Activated T-cell treated with anti-CD3 and anti-CD28 coated beads, Interleukin-2, amount 50 U/mL, for 48 hours (primary cell): ENCODE measurements around the gene TET2.

Experiments used
- DNase-seq, 2 experiments: peaks; one replicate each; pipeline ENCODE4 v3.0.0-alpha.2; 2020

The TET2 gene

GRCh38 chr4:105146276-105147015 is at the start of gene TET2:
Gene TET2, plus strand, starts transcription at chr4:105146876. Its CDS starts 87,067 bp downstream, at chr4:105233943.
- peak; percentile 86 to 87 for DNase-seq

DNA sequence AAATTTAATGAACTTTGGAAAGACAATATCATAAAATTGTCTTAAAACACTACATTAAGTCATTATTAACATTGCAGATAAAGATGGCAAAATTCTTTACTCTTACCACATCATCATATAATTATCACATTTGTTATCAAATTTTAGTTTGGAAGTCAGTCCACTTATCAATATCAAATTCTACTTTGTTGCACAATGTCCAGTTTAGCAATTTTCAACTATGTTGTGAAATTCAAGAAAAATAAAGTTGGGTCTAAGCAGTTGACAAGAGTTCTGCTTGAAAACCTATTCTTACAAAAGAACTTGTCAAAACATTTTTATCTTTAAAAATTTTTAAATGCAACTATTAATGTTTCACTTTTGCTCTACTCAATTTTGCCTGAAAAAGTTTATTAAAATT is 44.7 kb upstream of the TET2 start:
- no peak for DNase-seq

DNA sequence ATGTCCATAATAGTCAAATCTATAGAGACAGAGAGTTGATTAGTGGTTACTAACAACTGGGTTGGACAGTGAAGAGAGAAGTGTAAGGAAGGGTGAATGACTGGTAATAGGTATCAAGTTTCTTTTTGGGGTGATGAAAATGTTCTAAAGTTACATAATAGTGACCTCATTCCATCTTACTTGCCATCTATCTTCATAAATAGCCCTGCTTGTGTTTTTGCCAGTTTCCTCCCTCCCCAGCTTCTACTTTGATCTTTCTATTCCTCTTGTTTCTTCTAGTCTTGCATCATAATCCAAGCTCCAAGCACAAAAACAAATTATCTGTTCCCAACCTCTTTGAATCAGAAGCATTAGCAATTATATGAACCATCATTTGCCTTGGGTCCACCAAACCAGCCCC is 40.2 kb upstream of the TET2 start:
- no peak for DNase-seq

GRCh38 chr4:105107095-105107856 is 39.4 kb upstream of the TET2 start:
- no peak for DNase-seq

- no peak for DNase-seq
These were observed 37.7 kb upstream of the TET2 start for GRCh38 chr4:105108971-105109370.

GRCh38 chr4:105112274-105112673 is 34.4 kb upstream of the TET2 start:
- DNase-seq = no peak

- no peak for DNase-seq
These were observed 32.9 kb upstream of the TET2 start for GRCh38 chr4:105113800-105114199.

DNA sequence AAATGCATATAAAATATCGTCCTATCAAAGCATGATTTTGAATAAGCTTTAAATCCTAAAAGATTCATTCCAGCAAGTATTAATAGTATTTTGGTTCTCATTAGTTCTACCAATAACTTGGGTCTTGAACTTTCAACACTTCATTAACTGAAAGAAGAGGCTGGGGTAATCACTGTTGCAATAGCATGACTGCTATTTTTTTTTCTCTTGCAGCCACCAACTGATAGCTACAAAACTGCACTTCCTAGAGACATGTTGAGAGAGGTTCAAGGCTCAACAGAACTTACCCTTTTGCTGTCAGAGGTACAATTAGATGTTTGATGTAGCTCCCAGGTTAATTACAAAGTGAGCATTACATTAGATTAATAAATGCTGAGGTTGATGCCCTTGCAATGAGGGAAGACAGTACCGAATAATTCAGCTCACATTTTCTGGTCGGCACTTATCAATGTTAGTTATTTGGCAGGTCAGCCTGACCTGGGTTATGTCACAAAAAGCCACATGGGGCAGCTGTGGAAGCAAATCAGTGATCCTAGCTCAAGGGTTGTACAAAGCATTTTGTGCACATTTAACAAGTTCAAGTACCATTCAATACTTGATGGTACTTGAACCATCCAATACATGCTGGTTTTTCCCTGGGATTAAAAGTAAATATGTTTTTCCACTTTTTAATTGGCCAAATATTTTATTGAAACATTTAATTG is 29.9 kb upstream of the TET2 start:
- no peak for DNase-seq

GRCh38 chr4:105119356-105119755 is 27.3 kb upstream of the TET2 start:
- no peak for DNase-seq

- no peak for DNase-seq
These were observed 26.1 kb upstream of the TET2 start for GRCh38 chr4:105120626-105121025.

DNA sequence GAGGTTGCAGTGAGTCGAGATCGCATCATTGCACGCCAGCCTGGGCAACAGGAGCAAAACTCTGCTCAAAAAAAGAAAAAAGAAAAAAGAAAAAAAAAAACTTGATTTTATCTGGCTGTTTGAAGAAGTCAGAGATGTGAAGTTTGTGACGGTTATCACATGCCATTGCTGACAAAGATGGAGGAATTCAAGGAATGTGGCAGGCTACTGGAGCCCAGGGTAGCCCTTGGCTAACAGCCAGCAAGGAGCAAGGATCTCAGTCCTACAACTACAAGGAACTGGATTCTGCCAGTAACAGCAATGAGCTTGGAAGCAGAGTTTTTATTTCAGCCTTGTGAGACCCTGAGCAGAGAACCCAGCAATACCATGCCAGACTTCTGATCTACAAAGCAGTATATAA is 24.3 kb upstream of the TET2 start:
- no peak for DNase-seq

DNA sequence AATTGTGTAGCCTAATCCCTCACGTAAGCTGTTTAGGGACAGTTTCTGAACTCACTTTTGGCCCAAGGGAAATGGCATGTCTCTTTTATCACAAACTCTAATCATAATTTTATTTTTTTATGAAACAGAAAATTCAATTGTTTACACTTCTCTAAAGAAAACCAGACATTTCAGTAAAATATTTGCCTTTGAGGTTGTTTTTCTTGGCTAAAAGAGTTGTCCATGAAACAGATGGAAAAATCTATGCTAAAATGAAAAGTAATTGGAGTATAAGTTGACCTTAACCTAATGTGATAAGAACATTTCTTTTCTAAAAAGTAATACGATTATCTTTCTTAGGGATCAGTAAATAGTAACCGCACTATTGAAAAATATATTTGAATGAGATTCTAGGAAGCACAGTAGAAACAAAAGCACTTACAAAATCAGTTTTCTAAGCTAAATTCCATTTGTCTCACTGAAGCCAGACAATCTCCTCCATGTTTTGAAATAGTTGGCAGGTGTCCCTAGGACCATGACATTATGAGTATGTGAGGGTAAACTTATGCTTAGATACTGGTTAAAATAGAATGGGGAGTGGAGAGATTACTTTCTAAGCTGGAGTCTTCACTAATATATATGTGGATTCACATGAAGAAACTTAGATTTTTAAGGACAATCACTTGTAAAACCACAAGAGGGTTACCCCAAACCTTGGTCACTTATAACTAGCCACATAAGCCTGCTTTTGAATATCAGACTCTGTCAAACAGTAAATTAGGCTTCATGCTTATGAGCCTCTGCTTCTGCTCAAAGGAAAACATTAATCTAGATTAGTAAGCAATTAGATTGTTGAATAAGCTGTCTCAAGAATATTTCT is 20.1 kb upstream of the TET2 start:
- no peak for DNase-seq

GRCh38 chr4:105127170-105127445 is 19.6 kb upstream of the TET2 start:
- DNase-seq = no peak

GRCh38 chr4:105128208-105128607 is 18.5 kb upstream of the TET2 start:
- no peak for DNase-seq

DNA sequence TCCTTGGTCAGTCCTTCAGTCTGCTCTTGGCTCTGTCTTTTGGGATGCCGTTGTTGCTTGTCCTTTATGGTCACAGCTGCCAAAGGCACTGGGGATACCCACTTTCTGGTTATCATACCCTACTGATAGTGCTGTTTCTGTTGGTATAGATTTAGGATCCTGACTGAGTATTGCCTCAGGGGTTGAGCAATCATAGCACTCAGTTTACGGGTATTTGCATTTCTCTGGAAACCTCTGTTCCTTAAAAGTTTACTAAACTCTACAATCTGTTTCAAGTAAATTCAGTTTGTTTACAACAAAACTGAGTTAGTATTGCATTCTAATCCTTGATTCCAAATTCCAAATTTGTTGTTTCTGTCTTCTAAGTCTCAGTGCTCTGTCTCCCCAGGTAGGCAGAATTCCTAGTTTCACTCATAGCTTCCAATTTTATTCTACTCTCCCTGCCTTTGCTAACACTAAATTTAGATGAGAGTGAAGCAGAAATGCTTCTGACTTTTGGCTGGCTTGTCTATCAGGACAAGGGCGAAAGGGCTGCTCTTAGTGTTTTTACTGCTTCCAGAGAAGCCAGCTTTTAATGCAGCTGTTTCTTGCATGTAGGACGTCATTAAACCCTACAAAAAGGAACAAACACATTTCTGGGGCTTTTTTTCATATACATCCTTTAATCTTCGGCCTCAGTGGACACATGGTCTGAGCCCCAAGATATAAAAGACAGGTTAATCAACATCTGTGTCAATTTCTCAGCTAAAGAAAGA is 17.2 kb upstream of the TET2 start:
- DNase-seq = no peak

DNA sequence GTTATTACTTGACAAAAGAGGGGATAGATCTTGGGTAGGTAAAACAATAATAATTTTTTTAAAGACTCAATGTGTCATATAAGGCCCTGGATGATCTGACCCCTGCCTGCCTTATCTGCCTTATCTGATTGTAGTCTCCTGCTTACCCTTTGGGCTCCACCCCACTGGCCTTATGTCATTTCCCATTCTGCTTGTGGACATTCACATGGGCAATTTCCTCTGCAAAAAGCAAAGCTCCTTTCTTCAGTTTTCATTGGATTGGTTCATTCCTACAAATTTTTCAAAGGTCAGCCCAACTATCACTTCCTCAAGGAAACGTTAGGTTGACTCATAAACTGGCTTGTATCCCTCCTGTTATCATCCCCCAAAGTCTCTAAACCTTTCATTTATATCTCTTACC is 15.7 kb upstream of the TET2 start:
- DNase-seq = no peak

- DNase-seq = no peak
These were observed 12.7 kb upstream of the TET2 start for GRCh38 chr4:105133976-105134375.

- no peak for DNase-seq
These were observed 10.9 kb upstream of the TET2 start for GRCh38 chr4:105135785-105136184.

DNA sequence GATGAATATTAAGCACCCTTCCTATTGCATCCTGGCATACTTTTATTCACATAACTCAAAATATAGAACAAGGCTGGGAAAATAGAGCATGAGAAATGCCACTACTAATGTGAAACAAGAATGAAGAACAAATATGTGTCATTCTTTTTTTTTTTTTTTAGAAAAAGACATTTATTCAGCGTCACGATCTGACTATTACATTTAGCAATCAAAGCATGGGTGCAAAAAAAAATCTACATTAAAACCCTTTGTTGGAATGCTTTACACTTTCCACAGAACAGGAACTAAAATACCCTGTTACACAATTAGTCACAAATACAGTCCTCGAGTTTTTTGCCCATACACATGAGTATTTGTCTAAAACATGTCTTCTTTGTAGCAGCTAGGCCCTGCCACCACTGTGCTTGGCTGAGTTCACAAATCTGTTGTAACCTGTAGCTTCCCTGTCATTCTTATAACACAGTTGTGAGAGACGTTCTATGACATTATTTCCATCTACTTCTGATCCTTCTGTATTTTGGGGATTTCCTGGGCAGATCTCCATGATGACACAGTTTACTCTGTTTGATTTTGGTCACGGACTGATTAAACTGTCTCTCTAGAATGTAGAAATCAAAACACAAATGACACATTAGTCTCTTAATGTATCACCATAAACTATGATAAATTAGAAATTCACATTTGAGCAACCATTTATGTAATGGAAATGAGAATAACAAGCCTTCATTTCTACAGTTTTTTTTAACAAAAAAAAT is 9.4 kb upstream of the TET2 start:
- DNase-seq = no peak

- DNase-seq = no peak
These were observed 7.0 kb upstream of the TET2 start for GRCh38 chr4:105139646-105140045.

DNA sequence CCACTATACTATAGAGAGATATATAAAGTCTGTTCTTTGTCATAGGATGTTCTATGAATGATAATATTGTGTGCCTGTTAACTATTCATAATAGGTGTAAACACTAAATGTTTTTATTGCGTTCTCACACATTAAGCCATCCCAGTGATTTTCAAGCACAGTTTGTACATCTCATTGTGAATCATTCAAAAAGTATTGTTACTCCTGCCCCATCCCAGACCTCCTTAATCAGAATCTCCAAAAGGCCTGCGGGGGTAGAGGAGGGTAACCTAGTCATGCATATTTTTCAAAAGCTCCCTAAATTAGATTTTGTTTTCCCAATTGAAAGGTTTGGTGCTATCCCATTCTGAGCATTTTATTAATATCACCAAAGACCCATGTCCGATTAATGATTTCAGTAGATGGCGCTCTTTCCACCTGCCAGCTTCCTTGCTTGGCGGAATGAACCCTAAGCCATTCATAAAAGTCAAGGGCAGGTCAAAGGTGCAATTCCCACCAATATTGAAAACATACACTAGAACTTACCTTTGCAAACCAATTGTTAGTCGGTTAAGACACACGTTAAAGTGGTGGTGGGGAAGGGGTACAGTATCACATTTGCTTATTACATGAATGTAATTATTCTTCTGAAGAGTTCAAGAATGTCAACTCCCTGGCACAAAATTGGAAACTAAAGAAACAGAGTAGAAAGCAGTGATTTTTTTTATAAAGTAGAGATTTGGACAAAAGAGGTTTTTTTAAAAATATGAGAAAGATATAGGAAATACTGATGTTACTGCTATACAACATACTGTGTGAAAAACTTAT is 5.8 kb upstream of the TET2 start:
- peak in 1 of 2 experiments; percentile 33 for DNase-seq
